NCI-H460 (cell line): ENCODE results near the gene LMNA. TPM values are rescaled to one million over a fixed set of nuclear protein-coding genes. Genes with fewer than 3 reads are reported as not detected.
"Not testable (repeated sequence)": the region's sequence is repeated elsewhere in the genome, so short reads cannot be mapped to it uniquely, and the experiment has no call there.

Experiments used
- DNase-seq: peaks from one replicate; pipeline ENCODE4 v3.0.0-alpha.2; 2016; ENCODE audit warnings: low read depth; ENCODE audit errors: extremely low read depth
- total RNA-seq: library from RNA; depleted of rRNA; stranded (reverse); fragments of >200 nt; shearing (Covaris generic); gene quantifications from 2 replicates; pipeline ENCODE4 v1.2.3, GENCODE V29; 2014

LMNA gene
- total RNA-seq, 1 experiment from 2014 or later: 315 TPM

- no peak for DNase-seq
Observed at GRCh38 chr1:156155756-156156510, 41.4 kb downstream of the LMNA start.

DNA sequence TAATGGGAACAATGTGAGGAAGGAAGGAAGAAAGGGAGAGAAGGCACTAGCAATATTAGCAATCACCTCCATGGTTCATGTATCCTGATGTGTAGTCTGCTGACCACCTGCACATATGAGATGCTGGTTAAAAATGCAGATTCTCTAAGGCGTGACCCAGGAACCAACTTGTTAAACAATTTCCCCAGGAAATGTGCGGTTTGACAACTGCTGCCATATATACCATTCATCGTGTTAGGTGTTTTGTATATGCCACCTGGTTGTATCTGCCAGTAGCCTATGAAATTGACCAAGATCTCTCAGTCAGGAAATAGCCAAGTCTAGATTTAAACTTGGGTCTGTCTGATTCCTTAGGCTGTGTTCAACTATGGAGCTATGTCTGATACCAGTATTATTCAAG is 43.0 kb downstream of the LMNA start:
- no peak for DNase-seq

GRCh38 chr1:156157966-156158365 is 43.5 kb downstream of the LMNA start:
- no peak for DNase-seq

- DNase-seq: no peak
Observed at GRCh38 chr1:156160000-156160742, 45.7 kb downstream of the LMNA start.

GRCh38 chr1:156160743-156161171 is 46.2 kb downstream of the LMNA start:
- DNase-seq: no peak

GRCh38 chr1:156162430-156163037 is 48.0 kb downstream of the LMNA start:
- DNase-seq: no peak

- DNase-seq: no peak
Observed at GRCh38 chr1:156163712-156164111, 49.2 kb downstream of the LMNA start.

DNA sequence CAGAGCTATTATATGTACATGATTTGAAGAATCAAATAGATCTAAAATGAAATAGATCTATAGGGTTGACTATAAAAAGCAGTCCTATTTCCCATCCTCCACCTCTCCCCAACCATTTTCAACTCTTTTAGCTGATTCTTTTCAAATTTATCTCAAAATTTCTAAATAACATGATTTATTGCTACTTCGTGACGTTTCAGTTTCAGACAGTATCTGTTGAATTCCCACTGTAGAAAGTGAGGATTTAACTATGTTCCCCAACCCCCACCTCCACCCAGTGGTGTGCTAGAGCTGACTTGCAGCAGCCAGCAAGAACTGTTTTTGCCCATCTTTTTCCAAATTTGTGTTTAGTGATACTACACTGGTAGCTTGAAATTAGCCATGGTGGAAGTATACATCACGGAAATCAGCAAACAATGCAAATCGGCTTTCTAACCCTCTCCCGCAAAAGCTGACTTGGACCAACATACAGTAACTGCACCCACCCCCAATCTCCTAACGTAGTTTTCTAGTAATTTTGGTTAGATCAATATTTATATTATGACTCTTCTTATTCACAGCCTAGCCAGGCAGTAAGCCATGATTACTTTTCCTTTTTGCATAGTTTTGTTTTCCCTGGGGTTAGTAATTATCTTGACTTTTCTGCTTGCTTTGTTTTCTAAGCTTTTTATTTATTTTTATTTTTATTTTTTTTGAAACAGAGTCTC is 49.8 kb downstream of the LMNA start:
- DNase-seq: no peak

DNA sequence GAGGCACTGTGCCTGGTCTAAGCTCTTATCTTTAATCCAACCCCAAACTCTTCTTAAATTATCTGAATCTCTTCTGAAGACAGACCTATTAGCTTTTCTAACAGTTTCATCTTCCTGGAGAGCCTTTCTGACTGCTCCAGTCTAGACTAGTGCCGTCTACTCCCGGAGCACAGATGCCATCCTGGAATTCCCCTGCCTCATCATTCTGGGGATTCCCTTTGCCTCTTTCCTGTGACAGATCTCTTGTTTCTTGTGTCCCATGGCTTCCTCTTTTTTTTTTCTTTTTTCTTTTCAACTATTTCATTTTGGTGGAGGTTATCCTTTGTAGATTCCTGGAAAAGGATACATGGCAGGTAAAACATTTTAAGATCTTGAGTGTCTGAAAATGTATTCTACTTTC is 50.6 kb downstream of the LMNA start:
- DNase-seq: no peak

- DNase-seq: no peak
Observed at GRCh38 chr1:156167536-156167935, 53.0 kb downstream of the LMNA start.

- no peak for DNase-seq
Observed at GRCh38 chr1:156172696-156173470, 58.4 kb downstream of the LMNA start.

GRCh38 chr1:156176610-156177210 is 62.2 kb downstream of the LMNA start:
- DNase-seq: no peak

DNA sequence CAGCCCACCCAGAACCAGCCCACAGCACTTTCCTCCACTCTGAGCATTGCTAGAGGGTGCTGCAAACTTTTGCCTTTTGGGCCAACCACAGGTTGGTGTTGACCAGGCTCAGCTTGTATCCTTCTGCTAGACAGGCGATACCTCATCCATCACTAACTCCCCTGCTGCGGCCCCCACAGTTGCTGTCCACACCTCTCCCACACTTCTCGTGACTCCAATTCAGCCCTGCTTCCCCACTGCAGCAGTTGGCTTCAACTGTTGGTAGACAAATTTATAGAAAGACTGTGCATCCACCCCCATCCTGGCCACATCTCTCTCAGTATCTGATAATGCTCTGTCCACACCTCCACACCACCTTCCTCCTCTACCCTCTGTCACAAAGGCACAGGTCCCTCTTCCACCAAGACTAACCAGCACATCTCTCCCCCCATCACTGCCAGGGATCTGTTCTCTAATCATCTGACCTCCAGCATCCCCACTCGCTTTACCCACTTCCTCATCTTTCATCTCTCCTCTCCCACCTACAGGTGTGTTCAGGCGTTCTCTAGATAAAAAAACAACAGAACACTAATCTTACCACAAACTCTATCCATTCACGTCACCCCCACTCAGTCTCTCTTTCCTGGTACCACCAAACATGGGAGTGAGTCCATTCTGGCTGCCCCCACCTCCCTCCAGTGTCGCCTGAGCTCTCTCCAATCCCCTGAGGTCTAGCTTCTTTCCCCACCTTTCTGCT is 63.6 kb downstream of the LMNA start:
- DNase-seq: no peak

DNA sequence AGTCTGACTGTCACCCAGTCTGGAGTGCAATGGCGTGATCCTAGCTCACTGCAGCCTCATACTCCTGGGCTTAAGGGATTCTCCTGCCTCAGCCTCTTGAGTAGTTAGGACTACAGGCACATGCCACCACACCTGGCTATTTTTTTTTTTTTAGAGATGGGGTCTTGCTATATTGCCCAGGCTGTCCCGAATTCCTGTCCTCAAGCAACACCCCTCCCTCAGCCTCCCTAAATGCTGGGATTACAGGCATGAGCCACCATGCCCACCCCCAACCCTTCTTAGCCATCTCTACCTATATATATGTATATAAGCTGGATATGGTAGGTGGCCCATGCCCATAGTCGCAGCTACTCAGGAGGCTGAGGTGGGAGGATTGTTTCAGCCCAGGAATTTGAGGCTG is 66.0 kb downstream of the LMNA start:
- DNase-seq: no peak

GRCh38 chr1:156181391-156181924 is 66.9 kb downstream of the LMNA start:
- not testable (repeated sequence) for DNase-seq

DNA sequence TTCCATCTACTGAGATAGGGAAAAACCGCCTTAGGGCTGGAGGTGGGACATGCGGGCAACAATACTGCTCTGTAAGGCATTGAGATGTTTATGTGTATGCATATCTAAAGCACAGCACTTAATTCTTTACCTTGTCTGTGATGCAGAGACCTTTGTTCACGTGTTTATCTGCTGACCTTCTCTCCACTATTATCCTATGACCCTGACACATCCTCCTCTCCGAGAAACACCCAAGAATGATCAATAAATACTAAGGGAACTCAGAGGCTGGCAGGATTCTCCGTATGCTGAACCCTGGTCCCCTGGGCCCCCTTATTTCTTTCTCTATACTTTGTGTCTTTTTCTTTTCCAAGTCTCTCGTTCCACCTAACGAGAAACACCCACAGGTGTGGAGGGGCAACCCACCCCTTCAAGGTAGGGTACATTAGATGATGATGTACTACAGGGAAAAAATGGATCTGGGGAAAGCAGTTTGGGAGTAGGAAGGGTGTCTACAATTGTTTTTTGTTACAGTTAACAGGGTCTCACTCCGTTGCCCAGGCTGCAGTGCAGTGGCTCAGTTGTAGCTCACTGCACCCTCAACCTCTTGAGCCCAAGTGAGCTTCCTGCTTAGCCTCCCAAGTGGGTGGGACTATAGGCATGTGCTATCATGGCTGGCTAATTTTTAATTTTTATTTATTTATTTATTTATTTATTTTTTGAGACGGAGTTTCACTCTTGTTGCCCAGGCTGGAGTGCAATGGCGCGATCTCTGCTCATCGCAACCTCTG is 67.7 kb downstream of the LMNA start:
- DNase-seq: not testable (repeated sequence)

DNA sequence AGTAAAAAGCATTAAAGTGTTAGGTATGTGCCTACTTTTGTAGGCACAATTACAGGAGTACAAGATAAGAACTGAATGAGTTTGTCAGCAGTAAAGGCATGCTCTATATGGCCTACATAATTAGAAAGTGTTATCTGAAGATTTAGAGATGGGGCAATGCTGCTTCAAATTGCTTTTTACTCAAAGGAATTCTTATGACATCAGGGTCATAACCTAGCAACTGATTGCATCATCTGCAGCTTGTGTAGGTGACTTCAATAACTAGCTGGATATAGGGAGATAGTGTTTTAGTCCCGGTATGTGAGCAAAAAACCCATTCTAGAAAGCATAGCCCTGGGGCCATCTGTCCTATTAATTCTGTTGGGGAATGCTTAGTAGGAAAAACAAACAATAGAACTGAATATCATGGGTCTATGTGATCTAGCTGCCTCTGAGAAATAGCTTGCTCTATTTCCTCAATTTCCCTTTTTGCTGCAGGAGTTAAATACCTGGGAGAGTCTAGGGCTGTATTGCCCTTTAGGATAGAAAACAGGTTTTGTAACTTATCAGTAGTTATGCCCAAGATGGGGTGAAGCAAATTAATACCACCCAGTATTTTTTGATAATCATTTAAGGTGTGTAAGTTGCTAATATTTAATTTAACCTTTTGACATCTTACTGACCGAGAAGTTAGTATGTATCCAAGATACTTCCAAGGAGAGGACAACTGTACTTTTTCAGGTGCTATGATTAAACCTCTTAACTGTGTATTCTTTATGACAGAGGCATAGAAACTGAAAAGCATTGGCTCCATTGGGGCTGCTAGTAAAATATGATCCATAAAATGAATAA is 72.1 kb downstream of the LMNA start:
- DNase-seq: not testable (repeated sequence)
